Measurements from ENCODE around the gene DARS2.
"Not testable (repeated sequence)": the region's sequence is repeated elsewhere in the genome, so short reads cannot be mapped to it uniquely, and the experiment has no call there.

DARS2 gene

GRCh38 chr1:173862769-173863223, 38.3 kb downstream of the DARS2 start:
- DNase-seq, result no peak

GRCh38 chr1:173863224-173864161, 39.0 kb downstream of the DARS2 start:
- DNase-seq, result no peak

- DNase-seq, result no peak
Measured at GRCh38 chr1:173864179-173864867, 39.9 kb downstream of the DARS2 start.

- DNase-seq, result no peak
Measured at GRCh38 chr1:173865468-173866164, 41.1 kb downstream of the DARS2 start.

GRCh38 chr1:173866413-173867115, 42.1 kb downstream of the DARS2 start:
- DNase-seq, result no peak

GRCh38 chr1:173867141-173867752, 42.8 kb downstream of the DARS2 start:
- DNase-seq, result no peak

- DNase-seq, result peak; percentile 100
Measured at GRCh38 chr1:173867753-173868265, 43.3 kb downstream of the DARS2 start, which contains the start of gene GAS5. Gene GAS5, minus strand, starts transcription at chr1:173867989.

GRCh38 chr1:173868266-173869020, 44.0 kb downstream of the DARS2 start, which contains the start of gene ZBTB37:
Gene ZBTB37, plus strand, starts transcription at chr1:173868380. Its CDS starts 1,846 bp downstream, at chr1:173870226.
- DNase-seq, result peak; percentile 94

- no peak for DNase-seq
Measured at GRCh38 chr1:173869021-173869359, 44.5 kb downstream of the DARS2 start.

- DNase-seq, result no peak
Measured at GRCh38 chr1:173870252-173871075, 46.0 kb downstream of the DARS2 start.

GRCh38 chr1:173871091-173871490, 46.6 kb downstream of the DARS2 start:
- DNase-seq, result no peak

- DNase-seq, result no peak
Measured at GRCh38 chr1:173871500-173871899, 47.0 kb downstream of the DARS2 start.

- DNase-seq, result no peak
Measured at GRCh38 chr1:173876732-173877131, 52.3 kb downstream of the DARS2 start.

- no peak for DNase-seq
Measured at GRCh38 chr1:173878251-173878650, 53.8 kb downstream of the DARS2 start.

- not testable (repeated sequence) for DNase-seq
Measured at GRCh38 chr1:173881117-173881516, 56.6 kb downstream of the DARS2 start.

GRCh38 chr1:173884701-173885100, 60.2 kb downstream of the DARS2 start:
- DNase-seq, result no peak

GRCh38 chr1:173886746-173887611, 62.5 kb downstream of the DARS2 start:
- no peak for DNase-seq

GRCh38 chr1:173887627-173888026, 63.2 kb downstream of the DARS2 start:
- DNase-seq, result no peak

GRCh38 chr1:173888749-173889148, 64.3 kb downstream of the DARS2 start:
- no peak for DNase-seq
